Measurements from ENCODE around the gene NPTX1.

DNA sequence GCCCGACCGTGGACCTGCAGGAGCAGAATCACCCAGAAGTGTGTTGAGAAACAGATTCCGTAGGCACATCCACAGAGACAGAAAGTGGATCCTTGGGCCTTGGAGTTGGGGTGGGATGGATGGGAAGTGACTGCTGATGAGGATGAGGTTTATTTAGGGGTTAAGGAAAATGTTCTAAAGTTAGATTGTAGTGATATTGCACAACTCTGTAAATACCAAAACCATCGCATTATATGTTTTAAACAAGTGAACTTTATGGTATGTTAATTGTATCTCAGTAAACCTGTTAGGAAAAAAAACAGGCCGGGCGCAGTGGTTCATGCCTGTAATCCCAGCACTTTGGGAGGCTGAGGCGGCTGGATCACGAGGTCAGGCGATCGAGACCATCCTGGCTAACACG, 57.8 kb downstream of the NPTX1 start:
- TF ChIP-seq EZH2 (IDR thresholded peaks at IDR 0.05; ENCODE audit: borderline replicate concordance, insufficient read depth, low read depth, low read length, poor library complexity, severe bottlenecking): no peak
- TF ChIP-seq, protein P1, sequence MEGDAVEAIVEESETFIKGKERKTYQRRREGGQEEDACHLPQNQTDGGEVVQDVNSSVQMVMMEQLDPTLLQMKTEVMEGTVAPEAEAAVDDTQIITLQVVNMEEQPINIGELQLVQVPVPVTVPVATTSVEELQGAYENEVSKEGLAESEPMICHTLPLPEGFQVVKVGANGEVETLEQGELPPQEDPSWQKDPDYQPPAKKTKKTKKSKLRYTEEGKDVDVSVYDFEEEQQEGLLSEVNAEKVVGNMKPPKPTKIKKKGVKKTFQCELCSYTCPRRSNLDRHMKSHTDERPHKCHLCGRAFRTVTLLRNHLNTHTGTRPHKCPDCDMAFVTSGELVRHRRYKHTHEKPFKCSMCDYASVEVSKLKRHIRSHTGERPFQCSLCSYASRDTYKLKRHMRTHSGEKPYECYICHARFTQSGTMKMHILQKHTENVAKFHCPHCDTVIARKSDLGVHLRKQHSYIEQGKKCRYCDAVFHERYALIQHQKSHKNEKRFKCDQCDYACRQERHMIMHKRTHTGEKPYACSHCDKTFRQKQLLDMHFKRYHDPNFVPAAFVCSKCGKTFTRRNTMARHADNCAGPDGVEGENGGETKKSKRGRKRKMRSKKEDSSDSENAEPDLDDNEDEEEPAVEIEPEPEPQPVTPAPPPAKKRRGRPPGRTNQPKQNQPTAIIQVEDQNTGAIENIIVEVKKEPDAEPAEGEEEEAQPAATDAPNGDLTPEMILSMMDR (IDR thresholded peaks at IDR 0.05): no peak
